ENCODE results near the gene PKP1.

The PKP1 gene

GRCh38 chr1:201376464-201377374, 93.4 kb downstream of the PKP1 start:
- in situ Hi-C loops (cut with MboI; ENCODE audit: low pct_unique_long_range_greater_than_20kb, low sequenced_read_pairs): no loop called here
- peak; percentile 51 for DNase-seq

GRCh38 chr1:201377611-201378092, 94.3 kb downstream of the PKP1 start, which contains the start of gene TNNT2:
TNNT2 (minus strand) TSS chr1:201377680; CDS start chr1:201373254, 4,426 bp downstream.
- in situ Hi-C loops (cut with MboI; ENCODE audit: low pct_unique_long_range_greater_than_20kb, low sequenced_read_pairs): no loop called here
- no peak for DNase-seq

GRCh38 chr1:201378804-201379203, 95.5 kb downstream of the PKP1 start:
- DNase-seq: no peak
- in situ Hi-C loops (cut with MboI; ENCODE audit: low pct_unique_long_range_greater_than_20kb, low sequenced_read_pairs): no loop called here

- in situ Hi-C loops (cut with MboI; ENCODE audit: low pct_unique_long_range_greater_than_20kb, low sequenced_read_pairs): no loop called here
- no peak for DNase-seq
Measured at GRCh38 chr1:201379733-201380242, 96.5 kb downstream of the PKP1 start.

- no peak for DNase-seq
- in situ Hi-C loops (cut with MboI; ENCODE audit: low pct_unique_long_range_greater_than_20kb, low sequenced_read_pairs): no loop called here
Measured at GRCh38 chr1:201381130-201381529, 97.8 kb downstream of the PKP1 start.
